GM21825 (cell line): ENCODE results near the gene C1orf232.

ENCODE experiments used
- ATAC-seq: cut with Tn5 transposase; IDR thresholded peaks from one replicate; pipeline ENCODE4 v1.9.1; 2021; ENCODE audit warnings: mild to moderate bottlenecking, moderate library complexity; ENCODE audit not compliant: unreplicated experiment

Gene C1orf232

DNA sequence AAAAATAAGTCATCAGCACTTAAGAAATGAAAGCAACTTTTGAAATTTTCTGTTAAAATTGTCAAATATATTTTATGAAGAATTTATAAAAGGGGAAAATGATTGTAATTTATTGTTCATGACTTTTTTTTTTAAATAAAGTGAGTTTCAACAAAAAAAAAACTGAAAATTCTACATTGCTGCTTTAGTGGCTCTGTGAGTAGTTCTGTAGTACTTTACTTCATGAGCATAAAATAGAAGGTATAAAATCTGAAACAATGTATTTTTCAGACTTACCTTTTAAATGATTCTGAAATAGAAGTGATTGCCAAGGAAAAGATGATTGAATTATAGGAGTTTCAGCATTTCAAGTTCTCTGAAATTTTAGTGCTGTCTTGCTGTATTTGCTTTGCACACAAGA, 43.4 kb downstream of the C1orf232 start:
- no peak for ATAC-seq

DNA sequence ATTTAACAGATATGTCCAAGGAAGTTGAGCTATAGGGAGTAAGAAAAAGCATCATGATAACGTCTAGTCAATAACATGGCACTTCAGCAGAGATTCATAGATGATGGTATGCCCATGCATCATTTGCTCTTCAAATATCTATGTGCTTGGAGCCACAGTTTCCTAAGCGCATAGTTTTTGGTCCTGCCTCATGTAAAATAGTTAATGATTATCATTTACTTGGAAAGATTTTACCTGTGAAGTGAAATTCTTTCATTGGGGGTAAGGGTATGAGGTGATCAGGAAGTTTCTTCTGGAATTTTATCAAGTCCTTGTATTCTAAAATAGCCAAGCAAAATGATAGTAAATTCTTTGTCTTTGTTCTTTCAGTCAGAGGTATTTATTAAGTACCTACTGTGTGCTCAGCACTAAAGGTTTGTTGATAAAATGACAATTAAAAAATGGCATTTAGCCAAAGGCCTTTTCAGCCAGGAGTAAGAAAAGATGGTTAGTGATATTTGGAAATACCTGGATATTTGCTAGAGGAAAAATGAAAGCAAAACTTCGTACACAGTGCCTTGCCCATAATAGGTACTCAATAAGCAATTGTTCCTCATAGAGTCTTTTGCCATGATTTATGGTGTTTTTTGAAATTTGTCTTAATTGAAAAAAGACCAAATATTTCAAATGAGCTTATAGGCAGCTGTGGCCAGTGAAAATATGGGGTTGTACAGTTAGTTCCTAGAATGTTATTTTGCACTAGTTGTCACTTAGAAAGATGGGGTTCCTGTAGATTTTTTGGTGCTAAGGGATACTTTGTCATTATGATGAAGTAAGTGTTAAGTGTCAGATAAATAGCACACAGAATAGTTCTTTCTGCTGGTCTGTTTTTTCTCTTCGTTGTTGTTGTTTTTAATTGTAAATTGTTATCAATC, 44.1 kb downstream of the C1orf232 start:
- ATAC-seq, result no peak

GRCh38 chr1:26122988-26123973, 45.5 kb downstream of the C1orf232 start:
- ATAC-seq, result no peak

- no peak for ATAC-seq
Observed at GRCh38 chr1:26121854-26122773, 46.6 kb downstream of the C1orf232 start.

DNA sequence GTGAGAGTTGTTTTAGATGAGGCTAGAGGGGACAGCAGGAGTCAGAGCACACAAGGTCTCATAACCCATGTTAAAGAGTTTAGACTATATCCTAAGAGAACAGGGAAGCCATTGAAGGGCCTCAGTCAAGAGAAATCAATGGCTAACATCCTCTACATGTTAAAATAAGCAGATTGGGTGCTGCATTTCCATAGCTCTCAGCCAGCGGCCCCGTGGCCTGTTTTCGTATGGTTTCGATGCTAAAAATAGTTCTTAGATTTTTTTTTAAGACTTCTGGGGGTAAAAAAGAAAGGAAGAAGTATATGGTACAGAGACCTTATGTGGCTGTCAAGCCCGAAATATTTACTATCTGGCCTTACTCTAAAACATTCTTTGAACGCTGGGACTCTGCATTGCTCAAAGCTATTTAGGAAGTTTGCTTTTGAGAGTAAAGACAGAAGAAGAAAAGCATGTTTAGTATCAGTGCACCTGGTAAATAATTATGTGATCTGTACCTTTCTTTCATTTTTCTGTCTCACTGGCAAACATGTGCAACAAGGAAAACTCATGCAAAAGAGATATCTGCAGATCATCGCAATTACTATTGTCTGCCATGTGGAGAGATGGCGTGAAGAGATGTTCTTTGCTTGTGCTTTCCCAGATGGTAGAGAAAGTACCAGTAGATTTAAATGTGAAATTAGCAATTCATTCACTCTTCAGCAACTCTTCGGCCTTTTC, 48.7 kb downstream of the C1orf232 start:
- ATAC-seq, result no peak

- no peak for ATAC-seq
Observed at GRCh38 chr1:26114165-26114927, 54.4 kb downstream of the C1orf232 start.
